ENCODE results near the gene CLASP2. TPM values are rescaled to one million over a fixed set of nuclear protein-coding genes. Genes with fewer than 3 reads are reported as not detected.

CLASP2 gene
- total and polyA plus RNA-seq, 7 donors, result 7.3 to 71.9 (median 37.7) TPM

- Histone ChIP-seq H3K9me3 (no peaks in the 10 kb centered on the region), H3K36me3 (ENCODE audit: insufficient read depth in 1 of 2, low read depth in 1 of 2) (peaks cover 0 to 81% of the 10 kb centered on the region in 2 donors), H3K27me3 (ENCODE audit: insufficient read depth in 3 of 3, low read length in 2 of 3) (no peaks in the 10 kb centered on the region), H3K4me1 (no peaks in the 10 kb centered on the region), H3K4me3 (no peak overlapping the region), H3K27ac (no peak overlapping the region)
- intact Hi-C loops (cut with DNase I), result no loop called here
- 89 to 96% (median 89%) methylated on average over 3 of the region's 3 CpGs for WGBS, 3 donors
- no peak for TF ChIP-seq CTCF (IDR thresholded peaks at IDR 0.05)
- no peak for ATAC-seq
- no peak for DNase-seq
Observed at GRCh38 chr3:33582234-33582633, 135.8 kb downstream of the CLASP2 start.

- ATAC-seq (no peak), DNase-seq (no peak)
- no peak for TF ChIP-seq CTCF (IDR thresholded peaks at IDR 0.05)
- H3K4me3 ChIP-seq, result no peak overlapping the region
- intact Hi-C loops (cut with DNase I), result no loop called here
- H3K9me3 ChIP-seq, result no peaks in the 10 kb centered on the region
- no peak overlapping the region for H3K27ac ChIP-seq
- H3K4me1 ChIP-seq, result no peaks in the 10 kb centered on the region
- WGBS, 3 donors, result 87 to 88% (median 87%) methylated on average over 10 of the region's 10 CpGs
- H3K36me3 ChIP-seq (ENCODE audit: insufficient read depth in 1 of 2, low read depth in 1 of 2), result peaks cover 0 to 81% of the 10 kb centered on the region in 2 donors
- no peaks in the 10 kb centered on the region for H3K27me3 ChIP-seq (ENCODE audit: insufficient read depth in 3 of 3, low read length in 2 of 3)
Observed at GRCh38 chr3:33581666-33582065, 136.4 kb downstream of the CLASP2 start.

- intact Hi-C loops (cut with DNase I), result no loop called here
- Histone ChIP-seq H3K27ac (no peak overlapping the region), H3K4me3 (no peak overlapping the region), H3K9me3 (no peaks in the 10 kb centered on the region), H3K4me1 (no peaks in the 10 kb centered on the region), H3K27me3 (ENCODE audit: insufficient read depth in 3 of 3, low read length in 2 of 3) (no peaks in the 10 kb centered on the region), H3K36me3 (ENCODE audit: insufficient read depth in 1 of 2, low read depth in 1 of 2) (peaks cover 0 to 92% of the 10 kb centered on the region in 2 donors)
- no peak for DNase-seq
- WGBS, 3 donors, result 91 to 98% (median 98%) methylated on average over 2 of the region's 2 CpGs
- TF ChIP-seq CTCF (IDR thresholded peaks at IDR 0.05), result no peak
- no peak for ATAC-seq
Observed at GRCh38 chr3:33579840-33580239, 138.2 kb downstream of the CLASP2 start.

GRCh38 chr3:33579178-33579510 is 138.9 kb downstream of the CLASP2 start:
- DNase-seq, result no peak
- no peak for TF ChIP-seq CTCF (IDR thresholded peaks at IDR 0.05)
- Histone ChIP-seq H3K4me1 (no peaks in the 10 kb centered on the region), H3K27ac (no peak overlapping the region), H3K27me3 (ENCODE audit: insufficient read depth in 3 of 3, low read length in 2 of 3) (no peaks in the 10 kb centered on the region), H3K4me3 (no peak overlapping the region), H3K9me3 (no peaks in the 10 kb centered on the region), H3K36me3 (ENCODE audit: insufficient read depth in 1 of 2, low read depth in 1 of 2) (peaks cover 0 to 93% of the 10 kb centered on the region in 2 donors)
- WGBS, 3 donors, result 80 to 92% (median 82%) methylated on average over 1 of the region's 1 CpG
- ATAC-seq, result no peak
- intact Hi-C loops (cut with DNase I), result no loop called here
